DMS79 (cell line): Measurements from ENCODE around the gene GPR132.

Experiments used
- DNase-seq: peaks from one replicate; lab custom pipeline; 2025; lab: John Stamatoyannopoulos, UW

Gene GPR132

DNA sequence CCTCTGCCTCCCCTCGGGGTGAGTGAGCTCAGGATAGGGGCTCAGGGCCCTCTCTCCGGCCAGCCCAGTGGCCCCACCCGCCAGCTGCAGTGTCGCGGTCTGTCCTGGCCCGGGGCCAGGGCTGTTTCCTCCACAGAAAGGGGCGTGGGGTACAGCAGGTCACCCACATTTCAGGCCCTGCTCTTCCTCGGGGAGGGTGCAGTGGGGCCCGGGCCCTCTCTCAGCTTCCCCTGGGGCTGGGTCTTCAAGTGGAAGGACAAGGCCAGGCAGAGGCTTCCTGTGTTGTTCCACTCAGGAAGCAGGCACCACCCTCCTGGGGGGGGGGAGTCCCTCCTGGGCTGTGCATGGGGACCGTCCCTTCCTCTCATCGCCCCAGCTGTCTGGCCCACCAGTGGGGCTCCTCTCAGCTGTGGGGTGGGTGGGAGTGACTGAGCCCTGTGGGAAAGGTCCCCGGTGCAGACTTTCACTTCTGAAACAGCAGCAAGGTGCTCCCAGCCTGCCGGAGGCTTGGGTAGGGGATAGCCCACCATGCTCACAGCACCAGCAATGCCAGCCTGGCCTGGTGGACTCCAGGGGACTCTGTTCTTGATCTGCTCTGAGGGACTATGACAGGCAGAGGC, 3.7 kb downstream of the GPR132 start:
- no peak for DNase-seq

- DNase-seq: no peak
These were observed 4.3 kb downstream of the GPR132 start for GRCh38 chr14:105060751-105061427.

- DNase-seq: no peak
These were observed 5.2 kb downstream of the GPR132 start for GRCh38 chr14:105059925-105060565.

DNA sequence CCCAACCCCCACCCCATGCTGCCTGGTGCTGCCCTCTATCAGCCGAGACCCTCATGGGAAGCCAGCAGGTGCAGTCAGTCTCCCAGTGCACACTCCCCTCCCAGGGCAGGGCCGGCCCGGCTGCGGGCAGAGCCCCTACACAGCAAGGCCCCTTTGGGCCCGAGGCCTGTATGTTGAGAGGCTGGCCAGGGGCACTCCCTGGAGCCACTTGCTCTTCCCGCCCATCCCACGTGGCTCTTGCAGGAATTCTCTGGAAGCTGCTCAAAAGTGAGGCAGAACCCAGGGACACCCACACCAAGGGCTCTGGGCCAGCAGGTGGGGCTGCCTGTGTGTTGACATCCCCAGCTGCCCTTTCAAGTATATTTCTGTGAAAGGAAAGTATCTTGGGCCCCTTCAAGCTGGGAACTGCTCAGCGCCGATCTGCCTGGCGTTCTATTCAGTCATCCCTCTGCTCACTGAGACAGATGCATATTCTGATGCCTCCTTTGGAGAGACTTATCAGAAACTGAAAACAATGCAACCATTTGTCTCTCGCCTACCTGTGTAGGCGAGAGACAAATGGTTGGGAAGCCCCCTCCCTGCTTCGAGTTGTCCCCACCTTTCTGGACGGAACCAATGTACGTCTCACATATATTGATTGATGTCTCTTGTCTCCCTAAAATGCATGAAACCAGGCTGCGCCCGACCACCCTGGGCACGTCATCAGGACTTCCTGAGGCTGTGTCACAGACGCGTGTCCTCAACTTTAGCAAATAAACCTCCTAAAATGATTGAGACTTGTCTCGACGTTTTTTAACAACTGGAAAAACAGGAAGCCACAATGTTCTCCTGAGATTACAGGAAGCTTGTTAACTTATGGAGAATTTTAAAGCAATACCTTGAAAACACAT, 6.0 kb downstream of the GPR132 start:
- no peak for DNase-seq

DNA sequence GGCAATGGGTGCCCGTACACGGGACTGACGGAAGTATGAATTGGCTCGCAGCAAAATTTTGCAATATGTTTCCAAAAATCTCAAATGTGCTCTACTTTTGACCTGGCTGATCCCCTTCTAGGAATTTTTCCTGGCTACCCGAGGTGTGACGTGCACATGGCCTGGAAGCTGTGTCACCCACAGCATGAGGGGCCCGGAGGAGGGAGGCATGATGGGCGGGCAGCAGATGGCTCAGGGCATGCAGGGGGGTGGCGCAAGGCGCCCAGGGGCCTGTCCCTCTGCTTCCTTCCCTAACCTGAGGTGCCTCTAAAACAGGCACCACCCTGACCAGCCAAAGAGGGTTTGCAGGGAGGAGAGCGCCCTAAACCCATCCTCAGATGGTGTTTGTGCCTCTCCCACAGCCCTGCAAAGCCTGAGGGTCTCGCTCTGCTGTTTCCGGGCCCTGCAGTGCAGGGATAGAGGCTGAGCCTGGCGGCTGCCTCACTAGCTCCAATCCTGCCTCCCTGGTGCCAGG, 6.7 kb downstream of the GPR132 start:
- DNase-seq: no peak

- DNase-seq: no peak
These were observed 8.9 kb downstream of the GPR132 start for GRCh38 chr14:105056303-105056831.

- DNase-seq: no peak
These were observed 9.4 kb downstream of the GPR132 start for GRCh38 chr14:105055736-105056302.

GRCh38 chr14:105055334-105055733, 9.9 kb downstream of the GPR132 start:
- no peak for DNase-seq

DNA sequence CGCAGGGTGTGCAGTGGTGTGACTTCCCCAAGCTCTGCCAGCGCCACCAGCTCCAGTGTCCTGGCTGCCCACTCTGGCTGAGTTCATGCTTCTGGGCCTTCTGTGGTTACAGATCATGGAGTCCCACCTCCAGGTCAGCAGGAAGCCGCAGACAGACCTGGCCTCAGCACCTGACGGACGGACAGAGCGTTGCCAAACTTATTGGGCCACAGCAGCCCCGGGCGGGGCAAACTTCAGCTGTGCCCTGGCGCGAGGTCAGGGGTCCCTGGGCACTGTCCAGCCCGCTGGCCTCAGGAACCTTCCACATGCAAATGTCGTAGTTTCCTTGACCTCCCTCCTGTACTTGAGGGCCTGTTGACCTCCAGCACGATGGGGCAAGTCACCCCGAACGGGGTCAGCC, 11.2 kb downstream of the GPR132 start:
- no peak for DNase-seq

GRCh38 chr14:105053421-105053820, 11.8 kb downstream of the GPR132 start:
- no peak for DNase-seq

GRCh38 chr14:105052110-105052458, 13.1 kb downstream of the GPR132 start:
- DNase-seq: no peak

DNA sequence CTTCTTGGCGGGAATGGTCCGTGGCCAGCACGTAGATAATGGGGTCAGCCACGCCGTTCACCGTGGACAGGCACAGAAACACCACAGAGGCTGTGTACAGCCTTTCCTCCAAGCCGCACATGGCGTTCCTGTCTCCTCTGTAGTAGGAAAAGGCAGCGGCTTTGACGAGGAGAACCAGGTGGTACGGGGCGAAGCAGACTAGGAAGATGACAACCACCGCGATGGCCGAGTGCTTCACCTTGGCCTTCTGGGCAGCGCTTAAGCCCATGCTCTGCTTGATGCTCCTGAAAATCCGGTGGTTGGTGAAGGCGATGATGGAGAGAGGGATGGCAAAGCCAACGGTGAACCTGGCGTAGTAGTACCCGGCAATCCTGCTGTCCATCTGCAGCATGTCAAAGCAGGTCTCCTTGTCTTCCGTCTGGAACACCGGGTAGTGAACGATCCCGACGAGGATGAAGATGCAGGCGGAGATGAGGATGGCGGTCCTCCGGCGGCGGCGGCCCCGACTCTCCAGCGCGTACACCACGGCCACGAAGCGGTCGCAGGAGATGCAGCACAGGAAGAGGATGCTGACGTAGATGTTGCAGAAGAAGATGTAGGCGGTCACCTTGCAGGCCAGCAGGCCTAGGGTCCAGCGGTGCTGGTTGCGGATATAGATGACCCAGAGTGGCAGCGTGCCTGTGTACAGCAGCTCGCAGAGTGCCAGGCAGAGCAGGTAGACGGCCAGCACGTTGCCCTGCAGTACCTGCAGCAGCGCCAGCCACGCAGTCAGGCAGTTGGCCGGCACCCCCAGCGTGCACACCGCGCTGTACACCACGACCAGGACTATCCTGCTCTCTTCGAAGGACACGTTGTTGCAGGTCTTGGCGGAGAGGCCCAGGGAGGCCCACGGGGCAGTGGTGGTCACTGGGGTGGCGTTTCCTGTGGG, 13.8 kb downstream of the GPR132 start:
- no peak for DNase-seq

- DNase-seq: peak; percentile 94
These were observed 14.7 kb downstream of the GPR132 start for GRCh38 chr14:105050551-105050897.

DNA sequence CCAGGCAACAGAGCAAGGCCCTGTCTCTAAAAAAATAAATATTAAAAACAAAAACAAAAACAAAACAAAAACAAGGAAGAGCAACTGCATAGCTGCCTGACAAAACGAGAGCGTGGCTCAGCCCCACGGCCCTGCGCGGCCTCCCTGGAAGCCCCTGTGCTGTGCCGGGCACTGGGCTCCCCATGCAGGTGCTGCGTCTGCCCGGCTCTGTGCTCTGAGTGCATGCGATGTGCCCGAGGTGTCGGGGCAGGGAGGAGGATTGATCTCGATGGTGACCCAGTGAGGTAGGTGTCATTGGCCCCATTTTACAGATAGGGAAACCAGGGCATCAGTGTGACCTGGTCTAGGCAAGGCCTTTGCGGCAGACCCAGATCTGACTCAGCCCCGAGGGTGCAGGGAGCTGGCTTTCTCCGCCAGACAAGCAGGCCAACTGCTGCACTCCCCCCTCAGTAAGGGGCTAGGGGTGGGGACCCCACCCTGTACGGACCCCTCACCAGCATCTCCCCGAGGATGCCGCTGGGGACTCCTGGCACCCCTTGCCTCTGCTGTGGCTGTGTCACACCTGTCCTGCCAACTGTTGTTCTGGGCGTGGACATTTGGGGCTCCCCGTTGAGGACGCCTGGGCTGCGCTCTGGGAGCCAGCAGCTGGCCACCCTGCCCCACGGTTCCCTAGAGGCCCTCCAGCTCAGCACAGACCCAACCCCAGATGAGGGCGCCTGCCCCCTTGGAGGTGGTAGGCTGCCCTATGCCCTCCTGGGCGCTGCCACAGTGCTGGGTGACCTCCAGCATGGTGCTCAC, 15.3 kb downstream of the GPR132 start:
- DNase-seq: no peak

DNA sequence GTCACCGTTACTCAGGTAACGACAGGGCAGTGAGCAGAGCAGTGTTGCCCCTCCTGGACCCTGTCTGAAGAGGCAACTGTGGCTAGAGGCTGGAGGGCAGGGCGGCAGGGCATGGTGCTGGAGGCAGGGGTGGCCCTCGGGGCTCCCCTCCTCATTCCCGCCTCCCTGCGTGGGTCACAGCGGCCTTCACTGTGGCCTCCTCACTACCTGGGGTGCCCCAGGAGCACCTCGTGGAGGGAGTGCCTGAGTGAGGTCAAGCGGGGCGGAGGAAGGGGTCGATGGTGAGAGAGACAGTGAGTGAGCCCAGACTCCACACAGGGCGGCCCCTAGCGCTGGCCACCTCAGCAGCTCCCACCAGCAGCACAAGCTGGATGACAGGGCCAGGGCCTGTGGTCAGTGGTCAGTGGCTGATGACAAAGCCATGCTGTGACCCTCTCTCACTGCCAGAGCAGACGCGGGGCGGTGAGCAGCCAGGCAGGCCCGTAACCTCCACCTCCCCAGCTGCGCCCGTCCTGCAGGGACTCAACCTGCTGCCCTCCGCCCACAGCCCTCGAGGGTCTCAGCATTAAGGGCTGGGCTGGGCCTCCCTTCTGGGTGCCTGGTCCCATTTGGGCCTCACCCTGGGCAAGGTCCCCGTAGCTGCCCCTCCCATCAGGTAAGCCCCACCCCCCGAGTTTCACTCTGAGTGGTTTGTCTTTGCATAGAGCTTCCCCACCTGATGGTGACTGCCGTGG, 17.8 kb downstream of the GPR132 start:
- DNase-seq: no peak

DNA sequence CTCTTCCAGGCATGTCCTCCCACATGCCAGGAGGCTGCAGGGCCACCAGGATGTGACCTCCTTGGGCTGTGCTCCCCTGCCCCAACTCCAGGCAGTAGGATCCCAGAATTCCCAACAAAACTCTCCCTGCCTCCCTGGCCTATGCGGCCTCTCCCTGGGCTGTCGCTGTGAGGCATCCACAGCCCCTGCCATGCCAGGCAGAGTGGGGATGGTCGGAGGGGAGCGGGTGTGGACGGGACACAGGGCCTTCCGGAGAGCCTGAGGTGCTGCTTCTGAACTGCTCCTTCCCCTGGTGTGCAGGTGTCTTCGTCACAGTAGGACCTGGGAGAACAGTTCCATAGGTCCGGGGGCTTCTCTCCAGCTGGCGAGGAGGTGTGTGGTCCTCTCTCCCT, 18.3 kb downstream of the GPR132 start:
- DNase-seq: no peak

DNA sequence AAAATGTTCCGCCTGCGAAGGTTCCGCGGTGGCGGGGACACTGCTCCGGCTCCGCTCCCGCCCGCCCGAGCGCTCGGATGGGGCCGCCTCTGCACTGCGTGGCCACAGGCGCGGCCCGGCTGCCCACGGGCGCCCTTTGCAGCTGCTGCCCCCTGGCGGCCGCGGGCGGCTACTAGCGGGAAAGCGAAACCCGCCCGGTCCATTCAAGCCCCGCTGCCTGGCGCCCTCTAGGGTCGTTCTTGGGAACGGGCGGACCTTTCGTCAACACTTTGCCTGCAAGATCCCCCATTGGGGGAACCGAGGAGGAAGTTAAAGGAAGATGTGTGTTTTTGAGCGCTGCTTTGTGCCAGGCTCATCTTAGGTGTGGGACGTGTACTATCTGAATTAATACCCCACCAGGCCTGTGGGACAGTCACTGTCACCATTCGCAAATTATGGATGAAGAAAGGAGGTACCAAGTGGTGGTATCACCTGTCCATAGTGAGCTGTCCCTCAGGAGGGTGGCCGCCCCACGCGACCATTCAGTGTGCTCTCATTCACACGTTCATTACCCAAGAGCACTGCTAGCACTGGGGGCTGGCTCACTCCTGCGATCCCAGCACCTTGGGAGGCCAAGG, 19.4 kb downstream of the GPR132 start:
- DNase-seq: no peak

GRCh38 chr14:105043641-105044040, 21.6 kb downstream of the GPR132 start:
- DNase-seq: no peak

DNA sequence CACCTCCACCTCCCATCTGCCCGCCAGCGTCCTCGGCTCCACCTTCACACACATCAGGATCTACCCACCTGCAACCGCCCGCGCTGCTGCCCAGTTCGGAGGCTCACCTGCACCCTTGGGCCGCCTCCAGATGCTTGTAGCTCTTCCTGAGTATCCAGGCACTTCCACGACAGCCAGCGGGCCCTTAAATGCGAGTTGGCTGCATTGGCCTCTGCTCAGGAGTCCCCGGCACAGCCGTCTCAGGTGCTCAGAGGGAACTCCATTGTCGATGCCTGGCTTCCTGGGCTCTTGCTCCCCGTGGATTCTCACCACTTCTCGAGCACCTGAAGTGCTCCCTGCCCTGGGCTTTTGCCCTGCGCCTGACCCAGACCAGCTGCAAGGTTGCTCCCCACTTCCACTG, 22.4 kb downstream of the GPR132 start:
- peak; percentile 51 for DNase-seq
